ENCODE results near the gene ARAP1.

Gene ARAP1

DNA sequence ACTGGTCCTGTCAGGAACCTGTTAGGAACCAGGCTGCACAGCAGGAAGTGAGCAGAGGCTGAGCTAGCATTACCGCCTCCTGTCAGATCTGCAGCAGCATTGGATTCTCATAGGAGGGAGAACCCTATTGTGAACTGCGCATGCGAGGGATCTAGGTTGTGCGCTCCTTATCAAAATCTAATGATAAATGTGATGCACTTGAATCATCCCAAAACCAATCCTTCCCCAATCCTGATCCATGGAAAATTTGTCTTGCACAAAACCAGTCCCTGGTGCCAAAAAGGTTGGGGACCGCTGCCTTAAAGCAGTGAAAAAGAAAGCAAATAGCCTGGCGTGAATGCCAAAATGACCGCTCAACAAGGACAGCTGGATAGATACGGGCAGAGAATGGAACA, 1.9 kb upstream of the ARAP1 start:
- no peak for DNase-seq (ENCODE audit: low read depth in 2 of 2)
- TF ChIP-seq, protein P1, sequence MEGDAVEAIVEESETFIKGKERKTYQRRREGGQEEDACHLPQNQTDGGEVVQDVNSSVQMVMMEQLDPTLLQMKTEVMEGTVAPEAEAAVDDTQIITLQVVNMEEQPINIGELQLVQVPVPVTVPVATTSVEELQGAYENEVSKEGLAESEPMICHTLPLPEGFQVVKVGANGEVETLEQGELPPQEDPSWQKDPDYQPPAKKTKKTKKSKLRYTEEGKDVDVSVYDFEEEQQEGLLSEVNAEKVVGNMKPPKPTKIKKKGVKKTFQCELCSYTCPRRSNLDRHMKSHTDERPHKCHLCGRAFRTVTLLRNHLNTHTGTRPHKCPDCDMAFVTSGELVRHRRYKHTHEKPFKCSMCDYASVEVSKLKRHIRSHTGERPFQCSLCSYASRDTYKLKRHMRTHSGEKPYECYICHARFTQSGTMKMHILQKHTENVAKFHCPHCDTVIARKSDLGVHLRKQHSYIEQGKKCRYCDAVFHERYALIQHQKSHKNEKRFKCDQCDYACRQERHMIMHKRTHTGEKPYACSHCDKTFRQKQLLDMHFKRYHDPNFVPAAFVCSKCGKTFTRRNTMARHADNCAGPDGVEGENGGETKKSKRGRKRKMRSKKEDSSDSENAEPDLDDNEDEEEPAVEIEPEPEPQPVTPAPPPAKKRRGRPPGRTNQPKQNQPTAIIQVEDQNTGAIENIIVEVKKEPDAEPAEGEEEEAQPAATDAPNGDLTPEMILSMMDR (IDR thresholded peaks at IDR 0.05; ENCODE audit: low read depth, low read length) = no peak
- no peak overlapping the region for H3K4me3 ChIP-seq (replicated peaks in 1 of 2; ENCODE audit: low read depth in 2 of 2, low read length in 2 of 2)

DNA sequence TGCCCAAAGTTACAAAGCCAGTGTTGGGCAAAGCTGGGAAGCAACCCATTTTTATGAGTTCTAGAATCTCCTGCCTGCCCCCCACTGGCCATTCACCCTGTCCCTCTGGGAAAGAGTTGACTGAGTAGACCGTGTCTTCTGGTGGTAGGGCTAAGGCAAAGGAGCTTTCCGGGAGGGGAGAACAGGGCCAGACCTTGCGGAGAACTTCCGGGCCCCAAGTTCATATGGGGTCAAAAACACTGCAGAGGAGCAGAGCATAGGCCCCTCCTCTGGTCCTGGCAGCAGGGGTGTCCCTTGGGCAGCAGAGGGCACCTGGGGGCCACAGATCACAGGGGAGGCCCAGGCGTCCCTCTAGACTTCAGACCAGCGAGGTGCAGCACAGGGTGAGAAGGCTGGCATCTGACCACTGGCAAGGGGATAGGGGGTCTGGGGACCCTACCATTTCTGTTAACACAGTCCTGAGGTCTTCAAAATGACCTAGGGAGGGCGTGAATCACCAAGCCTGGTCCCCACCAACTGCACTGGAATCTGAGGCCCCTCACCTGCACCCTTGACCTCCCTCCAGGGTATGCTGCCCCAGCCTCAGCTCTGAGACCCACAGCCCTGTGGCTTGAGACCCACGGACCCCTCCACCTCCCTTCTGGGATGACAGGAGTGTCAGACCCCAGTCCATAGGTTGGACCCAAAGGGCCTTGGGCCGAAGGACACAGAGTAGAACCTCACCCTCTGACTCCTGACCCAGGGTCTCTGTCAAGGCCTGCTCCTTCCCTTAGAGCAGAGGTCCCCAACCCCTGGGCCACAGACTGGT, 1.3 kb upstream of the ARAP1 start:
- no peak overlapping the region for H3K4me3 ChIP-seq (replicated peaks in 1 of 2; ENCODE audit: low read depth in 2 of 2, low read length in 2 of 2)
- TF ChIP-seq, protein P1 (IDR thresholded peaks at IDR 0.05; ENCODE audit: low read depth, low read length) = no peak
- no peak for DNase-seq (ENCODE audit: low read depth in 2 of 2)

DNA sequence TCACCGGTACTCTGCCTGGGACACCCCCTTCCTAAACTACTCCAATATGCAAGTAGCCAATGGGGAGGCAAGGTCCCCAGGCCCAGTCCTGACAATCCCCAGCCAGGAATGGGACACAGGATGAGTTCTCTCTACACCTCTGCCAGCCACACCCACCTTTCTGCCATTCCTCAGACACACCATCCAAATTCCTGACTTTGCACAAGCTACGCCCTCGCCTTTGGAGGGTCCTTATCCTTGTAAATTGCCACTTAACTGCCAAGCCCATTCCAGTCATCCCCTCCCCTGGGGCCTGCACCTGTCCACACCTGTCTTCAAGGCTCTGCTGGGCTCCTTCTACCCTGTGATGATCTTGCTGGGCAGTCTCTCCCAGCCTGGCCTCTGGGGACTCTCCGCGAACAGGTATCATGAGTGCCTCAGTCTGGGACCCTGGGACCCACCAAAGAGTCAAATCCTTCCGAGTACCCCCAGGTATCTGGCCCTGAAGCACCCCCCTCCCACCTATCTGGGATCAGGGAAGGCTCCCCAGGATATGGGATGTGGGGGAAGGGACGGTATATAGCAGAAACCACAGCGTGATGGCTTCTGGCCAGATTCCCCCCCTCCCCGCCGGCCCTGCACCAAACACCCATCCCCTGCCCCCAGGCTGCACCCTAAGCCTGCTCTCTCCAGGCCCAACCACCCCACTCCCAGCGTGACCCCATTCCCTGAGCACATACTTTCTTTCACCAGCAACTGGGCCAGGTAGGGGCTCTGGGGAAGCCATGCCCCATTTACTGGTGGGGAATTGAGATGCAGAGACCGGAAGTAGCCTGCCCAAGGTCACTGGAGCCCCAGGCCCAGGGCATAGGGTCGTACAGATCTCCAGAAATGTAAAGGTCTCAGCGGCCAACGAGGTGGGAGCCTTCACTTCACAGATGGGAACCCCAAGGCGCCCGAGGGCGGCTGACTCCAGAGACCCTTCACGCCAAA, 806 bp downstream of the ARAP1 start:
- TF ChIP-seq, protein P1 (IDR thresholded peaks at IDR 0.05; ENCODE audit: low read depth, low read length) = no peak
- DNase-seq (ENCODE audit: low read depth in 2 of 2) = no peak
- peak overlapping the region; percentile 78 to 85 for H3K4me3 ChIP-seq (replicated peaks in 1 of 2; ENCODE audit: low read depth in 2 of 2, low read length in 2 of 2)

DNA sequence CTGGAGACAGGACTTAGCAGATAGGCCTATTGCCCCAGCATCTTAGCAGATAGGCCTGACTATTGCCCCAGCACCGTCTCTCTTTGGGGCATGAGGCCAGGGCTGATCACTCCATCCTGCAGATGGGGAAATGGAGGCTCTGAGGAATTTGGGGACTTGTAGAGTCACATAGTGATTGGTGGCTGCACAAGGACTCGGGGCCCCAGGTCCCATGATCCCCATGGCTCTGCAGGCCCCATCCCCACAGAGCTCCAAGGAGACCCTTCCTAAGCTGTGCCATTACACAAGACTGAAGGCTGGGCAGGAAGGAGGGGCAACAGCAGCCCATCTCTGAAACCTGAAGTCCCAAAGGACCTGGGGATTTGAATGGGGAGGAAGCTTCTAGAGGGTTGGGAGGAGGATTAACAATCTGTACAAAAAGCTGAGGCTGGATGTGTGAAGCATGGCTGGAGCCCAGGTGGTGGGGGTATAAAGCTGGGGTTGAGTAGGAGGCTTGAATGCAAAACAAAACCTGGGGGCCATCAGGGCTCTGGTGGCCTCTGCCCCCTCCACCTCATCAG, 1.6 kb downstream of the ARAP1 start:
- TF ChIP-seq, protein P1 (IDR thresholded peaks at IDR 0.05; ENCODE audit: low read depth, low read length) = no peak
- no peak for DNase-seq (ENCODE audit: low read depth in 2 of 2)
- H3K4me3 ChIP-seq (replicated peaks in 1 of 2; ENCODE audit: low read depth in 2 of 2, low read length in 2 of 2) = no peak overlapping the region

DNA sequence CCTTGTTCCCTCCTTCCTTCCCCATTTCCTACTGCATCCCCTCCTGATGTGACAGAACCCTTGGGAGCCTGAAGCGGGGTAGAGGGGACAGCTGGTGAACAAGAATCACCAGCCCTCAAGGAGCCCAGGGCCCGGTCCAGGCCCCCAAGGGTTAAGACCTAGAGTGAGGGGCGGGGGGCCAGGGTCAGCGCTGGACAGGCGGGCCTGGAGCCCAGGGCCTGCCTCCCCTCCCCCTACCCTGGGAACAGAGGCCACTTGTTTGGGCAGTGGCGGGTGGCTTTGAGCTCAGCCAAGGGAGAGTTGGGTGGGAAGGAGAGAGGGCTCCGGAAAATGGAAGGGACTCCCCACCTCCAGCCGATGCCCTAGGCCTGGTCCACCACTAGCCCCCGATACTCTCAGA, 2.1 kb downstream of the ARAP1 start:
- no peak for DNase-seq (ENCODE audit: low read depth in 2 of 2)
- H3K4me3 ChIP-seq (replicated peaks in 1 of 2; ENCODE audit: low read depth in 2 of 2, low read length in 2 of 2) = no peak overlapping the region
- TF ChIP-seq, protein P1 (IDR thresholded peaks at IDR 0.05; ENCODE audit: low read depth, low read length) = no peak

DNA sequence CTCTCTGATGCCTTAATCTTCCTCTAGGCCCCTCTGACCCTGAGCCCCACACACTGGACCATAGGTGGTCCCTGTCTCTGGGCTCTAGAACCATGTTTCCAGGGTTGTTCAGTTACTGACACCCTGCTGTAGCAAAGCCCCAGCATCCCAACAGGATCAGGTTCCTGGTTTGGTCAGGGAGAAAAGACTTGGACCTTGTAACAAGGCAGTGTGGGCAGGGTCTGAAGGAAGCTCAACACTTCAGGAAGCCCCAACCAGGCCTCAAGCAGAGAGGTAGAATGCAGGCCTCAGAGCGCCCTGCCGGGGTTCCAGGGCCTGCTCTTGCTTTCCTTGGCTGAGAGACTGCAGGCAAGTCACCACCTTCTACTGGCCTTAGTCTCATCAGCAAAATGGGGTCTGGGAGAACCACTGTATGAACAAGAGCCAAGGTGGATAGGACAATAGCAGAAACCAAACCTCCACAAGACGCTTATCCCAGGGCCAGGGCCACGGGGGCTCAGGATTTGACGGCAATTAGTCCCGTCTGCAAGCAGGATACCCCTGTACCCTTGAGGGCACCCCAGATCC, 4.8 kb downstream of the ARAP1 start:
- no peak overlapping the region for H3K4me3 ChIP-seq (replicated peaks in 1 of 2; ENCODE audit: low read depth in 2 of 2, low read length in 2 of 2)
- TF ChIP-seq, protein P1 (IDR thresholded peaks at IDR 0.05; ENCODE audit: low read depth, low read length) = no peak
- DNase-seq (ENCODE audit: low read depth in 2 of 2) = no peak
